Measurements from ENCODE around the gene SLC9A9. TPM values are rescaled to one million over a fixed set of nuclear protein-coding genes. Genes with fewer than 3 reads are reported as not detected.

The SLC9A9 gene
- total and polyA plus RNA-seq, 2 donors from 2014 or later: 3.7 to 16.5 TPM

DNA sequence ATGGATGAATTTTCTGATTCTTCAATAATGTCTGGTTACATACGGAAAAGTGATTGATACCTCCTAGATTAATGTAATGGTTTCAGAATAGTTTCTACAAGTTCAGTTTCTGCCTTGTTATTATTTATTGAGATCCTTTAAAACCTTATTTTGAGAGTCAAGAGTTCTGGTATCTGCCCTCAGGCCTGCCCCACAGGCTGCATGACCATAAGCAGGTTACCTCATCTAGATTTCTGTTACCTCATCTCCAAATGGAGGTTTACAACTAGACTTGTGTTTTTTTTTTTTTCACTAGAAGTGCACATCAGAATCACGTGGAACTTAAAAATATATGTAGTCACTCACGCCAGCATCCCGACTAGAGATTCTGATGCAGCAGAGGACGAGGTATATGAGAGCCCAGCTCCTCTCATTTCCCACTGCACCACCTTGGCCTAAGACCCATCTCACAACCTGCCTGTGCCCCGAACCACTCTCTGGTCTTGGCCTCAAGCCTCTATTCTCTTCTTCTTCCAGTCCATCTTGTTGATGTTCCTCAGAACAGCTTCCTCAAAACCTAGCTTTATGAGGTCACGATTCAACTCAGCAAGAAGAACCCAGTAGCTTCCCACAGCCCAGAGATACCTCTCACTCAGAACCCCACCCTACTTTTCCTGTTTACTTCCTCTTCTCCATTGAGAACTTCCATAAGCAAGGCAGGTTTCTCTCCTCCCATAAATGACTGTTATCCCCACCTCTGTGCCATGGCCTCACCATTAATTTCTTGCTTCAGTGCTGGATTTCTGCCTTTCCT, 375.3 kb downstream of the SLC9A9 start:
- DNase-seq (no peak), FAIRE-seq (no peak)
- H3K27ac ChIP-seq (ENCODE audit: low read depth in 2 of 2, low read length in 2 of 2): no peak overlapping the region
- intact Hi-C loops (cut with DNase I): no loop called here
- TF ChIP-seq CTCF (IDR thresholded peaks at IDR 0.05; ENCODE audit: borderline replicate concordance, extremely low read depth, insufficient read depth): no peak
- H3K36me3 ChIP-seq (ENCODE audit: control insufficient read depth in 2 of 3, insufficient read depth in 3 of 3, low read length in 3 of 3): no peaks in the 10 kb centered on the region
- H3K4me3 ChIP-seq (ENCODE audit: low read length in 3 of 3): no peak overlapping the region
- H3K9ac ChIP-seq (ENCODE audit: low read length in 3 of 3): no peak overlapping the region
- H3K9me3 ChIP-seq (ENCODE audit: control insufficient read depth in 2 of 3, insufficient read depth in 1 of 3, low read length in 3 of 3): no peaks in the 10 kb centered on the region
- no peaks in the 10 kb centered on the region for H3K4me1 ChIP-seq (ENCODE audit: control insufficient read depth in 2 of 3, insufficient read depth in 2 of 3, low read depth in 1 of 3, low read length in 3 of 3)
- H3K27me3 ChIP-seq (ENCODE audit: control insufficient read depth, insufficient read depth, low read length): no peaks in the 10 kb centered on the region

- H3K4me1 ChIP-seq (ENCODE audit: control insufficient read depth in 2 of 3, insufficient read depth in 2 of 3, low read depth in 1 of 3, low read length in 3 of 3): no peaks in the 10 kb centered on the region
- FAIRE-seq: no peak
- H3K9ac ChIP-seq (ENCODE audit: low read length in 3 of 3): no peak overlapping the region
- H3K36me3 ChIP-seq (ENCODE audit: control insufficient read depth in 2 of 3, insufficient read depth in 3 of 3, low read length in 3 of 3): no peaks in the 10 kb centered on the region
- H3K9me3 ChIP-seq (ENCODE audit: control insufficient read depth in 2 of 3, insufficient read depth in 1 of 3, low read length in 3 of 3): no peaks in the 10 kb centered on the region
- H3K4me3 ChIP-seq (ENCODE audit: low read length in 3 of 3): no peak overlapping the region
- H3K27me3 ChIP-seq (ENCODE audit: control insufficient read depth, insufficient read depth, low read length): no peaks in the 10 kb centered on the region
- intact Hi-C loops (cut with DNase I): no loop called here
- DNase-seq: no peak
- TF ChIP-seq CTCF (IDR thresholded peaks at IDR 0.05; ENCODE audit: borderline replicate concordance, extremely low read depth, insufficient read depth): no peak
- no peak overlapping the region for H3K27ac ChIP-seq (ENCODE audit: low read depth in 2 of 2, low read length in 2 of 2)
Observed at GRCh38 chr3:143471705-143472104, 376.6 kb downstream of the SLC9A9 start.

DNA sequence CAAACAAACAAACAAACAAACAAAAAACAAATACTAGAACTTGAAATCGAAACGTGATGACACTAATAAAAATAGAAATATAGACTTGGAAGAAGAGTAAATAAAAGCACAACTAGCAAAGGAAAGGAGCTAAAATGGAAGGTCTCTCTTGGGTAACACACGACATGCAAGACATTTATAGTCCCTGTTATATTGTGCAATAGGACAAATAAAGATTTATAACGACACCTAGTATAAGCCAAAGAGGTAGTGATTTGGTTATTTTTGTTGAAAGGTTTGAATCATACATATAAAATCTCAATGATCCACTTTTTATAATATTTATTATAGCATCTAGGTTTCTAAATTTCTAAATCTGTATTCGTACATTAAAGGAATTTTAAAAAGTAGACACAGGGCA, 379.1 kb downstream of the SLC9A9 start:
- Histone ChIP-seq H3K27me3 (ENCODE audit: control insufficient read depth, insufficient read depth, low read length) (no peaks in the 10 kb centered on the region), H3K27ac (ENCODE audit: low read depth in 2 of 2, low read length in 2 of 2) (no peak overlapping the region), H3K9ac (ENCODE audit: low read length in 3 of 3) (no peak overlapping the region), H3K36me3 (ENCODE audit: control insufficient read depth in 2 of 3, insufficient read depth in 3 of 3, low read length in 3 of 3) (no peaks in the 10 kb centered on the region), H3K4me1 (ENCODE audit: control insufficient read depth in 2 of 3, insufficient read depth in 2 of 3, low read depth in 1 of 3, low read length in 3 of 3) (no peaks in the 10 kb centered on the region), H3K4me3 (ENCODE audit: low read length in 3 of 3) (no peak overlapping the region), H3K9me3 (ENCODE audit: control insufficient read depth in 2 of 3, insufficient read depth in 1 of 3, low read length in 3 of 3) (no peaks in the 10 kb centered on the region)
- no peak for TF ChIP-seq CTCF (IDR thresholded peaks at IDR 0.05; ENCODE audit: borderline replicate concordance, extremely low read depth, insufficient read depth)
- intact Hi-C loops (cut with DNase I): no loop called here
- FAIRE-seq (no peak), DNase-seq (no peak)
